ENCODE data around the gene SIRPA.

The SIRPA gene

GRCh38 chr20:1952737-1953530, 57.7 kb downstream of the SIRPA start:
- no peak for DNase-seq

GRCh38 chr20:1953621-1954020, 58.4 kb downstream of the SIRPA start:
- DNase-seq, result no peak

DNA sequence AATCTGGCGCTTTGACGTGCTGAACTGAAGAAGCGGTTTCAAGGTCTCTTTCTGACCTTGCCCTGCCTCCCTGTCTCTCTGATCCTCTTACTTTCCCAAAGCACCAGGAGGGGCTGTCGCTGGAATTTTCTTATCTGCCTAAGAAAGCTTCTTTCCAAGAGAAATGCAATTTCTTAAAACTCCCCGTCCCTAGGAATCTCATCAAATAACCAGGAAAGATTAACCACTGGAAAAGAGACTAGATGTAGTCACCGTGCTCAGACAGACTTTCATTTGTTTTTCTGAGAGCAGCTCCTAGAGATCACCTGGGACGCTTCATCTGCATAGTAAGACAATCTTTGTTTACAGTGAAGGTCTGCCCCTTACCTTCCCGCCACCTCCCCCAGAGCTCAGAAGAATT, 60.0 kb downstream of the SIRPA start:
- no peak for DNase-seq

DNA sequence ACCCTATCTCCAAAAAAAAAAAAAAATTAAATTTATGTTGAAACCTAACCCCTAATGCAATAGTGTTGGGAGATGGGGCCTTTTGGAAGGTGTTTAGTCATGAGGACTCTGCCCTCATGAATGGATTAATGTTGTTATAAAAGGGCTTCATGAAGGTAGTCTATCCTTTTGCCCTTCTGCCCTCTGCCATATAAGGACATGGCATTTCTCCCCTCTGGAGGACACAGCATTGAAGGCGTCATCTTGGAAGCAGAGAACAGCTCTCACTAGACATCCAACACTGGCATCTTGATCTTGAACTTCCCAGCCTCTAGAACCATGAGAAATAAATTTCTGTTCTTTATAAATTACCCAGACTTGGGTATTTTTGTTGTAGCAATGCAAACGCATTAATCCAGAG, 63.2 kb downstream of the SIRPA start:
- DNase-seq, result no peak

GRCh38 chr20:1959156-1959555, 63.9 kb downstream of the SIRPA start:
- no peak for DNase-seq

DNA sequence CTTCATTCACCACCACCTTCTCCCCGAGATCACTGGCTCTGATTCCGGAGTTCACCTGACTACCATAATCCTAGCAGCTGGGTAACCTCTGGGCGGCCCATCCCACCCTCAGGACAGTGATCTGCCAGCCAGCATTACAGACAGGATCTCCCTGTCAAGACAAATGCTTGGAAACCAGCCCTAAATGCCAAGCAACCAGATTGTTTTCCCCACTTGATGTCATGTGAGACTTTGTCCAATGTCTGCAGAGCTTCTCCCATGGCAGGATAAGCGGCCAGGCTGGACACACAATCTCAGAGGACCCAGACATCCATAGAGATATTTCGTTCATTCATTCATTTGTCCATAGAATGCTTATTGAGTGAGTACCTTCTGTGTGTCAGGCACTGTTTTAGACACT, 66.2 kb downstream of the SIRPA start:
- DNase-seq, result no peak

GRCh38 chr20:1964061-1964460, 68.9 kb downstream of the SIRPA start:
- no peak for DNase-seq

DNA sequence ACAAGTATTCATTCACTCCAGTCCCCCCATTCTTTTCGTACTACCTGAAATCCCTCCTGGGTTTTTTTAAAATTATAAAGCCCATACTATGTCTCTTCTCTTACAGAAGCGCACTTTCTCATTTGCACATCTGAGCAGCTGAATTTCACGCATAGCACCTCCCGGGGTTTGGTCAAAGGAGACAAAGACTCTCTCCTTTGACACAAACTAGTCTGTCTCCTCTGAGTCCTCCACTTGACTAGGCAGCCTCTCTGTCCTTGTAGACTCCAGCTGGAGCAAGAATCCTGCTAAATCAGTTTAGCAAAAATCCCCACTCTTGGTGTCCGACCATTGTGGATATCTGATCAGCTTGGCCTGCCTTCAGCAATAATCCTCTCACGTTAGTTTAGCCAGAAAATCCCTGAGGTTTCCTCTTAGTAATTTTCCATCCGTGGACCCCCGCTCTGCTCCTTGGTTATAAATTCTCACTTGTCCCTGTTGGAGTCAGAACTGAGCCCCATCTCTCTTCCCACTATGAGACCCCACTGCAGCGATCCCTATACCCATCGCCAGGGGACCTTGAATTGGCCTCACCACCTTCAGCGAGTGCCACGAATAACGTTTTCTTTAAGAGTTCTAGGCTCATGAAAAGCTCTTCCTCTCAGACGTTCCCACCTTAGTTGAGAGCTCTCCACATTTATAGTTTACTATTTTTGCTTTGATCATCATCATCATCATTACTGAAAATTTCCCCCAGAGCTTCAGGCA, 69.6 kb downstream of the SIRPA start:
- no peak for DNase-seq

- peak; percentile 51 to 87 for DNase-seq
Measured at GRCh38 chr20:1965520-1966351, 70.5 kb downstream of the SIRPA start.

- DNase-seq, result peak in 1 of 2 experiments; percentile 26
Measured at GRCh38 chr20:1968964-1969363, 73.8 kb downstream of the SIRPA start.

GRCh38 chr20:1971893-1972586, 76.8 kb downstream of the SIRPA start:
- DNase-seq, result no peak

- DNase-seq, result no peak
Measured at GRCh38 chr20:1973601-1974440, 78.6 kb downstream of the SIRPA start.

GRCh38 chr20:1975291-1975690, 80.1 kb downstream of the SIRPA start:
- DNase-seq, result no peak

GRCh38 chr20:1979106-1979778, 84.0 kb downstream of the SIRPA start:
- DNase-seq, result peak; percentile 58 to 90

DNA sequence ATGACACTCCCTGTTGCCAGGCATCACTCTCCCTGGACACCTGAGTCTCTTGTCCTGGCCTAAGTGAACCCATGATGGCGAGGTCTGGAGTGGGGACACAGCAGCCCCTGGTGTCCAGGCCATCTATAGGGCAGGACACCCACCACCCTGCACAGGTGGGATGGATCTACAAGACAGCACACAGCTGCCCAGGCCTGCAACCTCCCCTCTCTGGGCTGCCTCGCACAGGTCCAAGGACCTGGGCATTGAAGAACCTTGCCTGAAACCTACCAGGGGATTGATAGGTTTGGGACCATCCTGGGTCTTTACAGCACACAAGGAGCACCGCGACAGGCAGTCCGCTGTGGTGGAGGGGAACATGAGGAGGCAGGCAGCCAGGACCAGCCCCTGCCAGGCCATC, 87.5 kb downstream of the SIRPA start:
- DNase-seq, result no peak

DNA sequence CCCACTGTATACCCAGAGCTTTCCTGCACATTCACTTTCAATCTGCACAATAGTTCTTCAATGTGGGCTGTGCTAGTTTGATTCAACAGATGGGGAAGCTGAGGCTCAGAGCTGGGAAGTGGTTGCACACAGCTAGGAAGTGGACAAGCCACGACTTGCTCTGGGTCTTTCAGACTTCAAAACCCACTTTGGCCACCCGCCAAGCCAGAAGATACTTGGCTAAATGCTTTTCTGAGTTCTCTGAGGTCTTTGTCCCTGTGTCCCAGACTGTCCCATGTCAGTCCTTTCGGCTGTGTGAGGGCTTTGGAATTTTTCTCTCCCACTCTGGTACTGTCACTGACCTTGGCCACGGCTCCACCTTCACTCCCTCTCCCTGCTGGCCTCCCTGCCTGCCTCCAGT, 88.1 kb downstream of the SIRPA start:
- DNase-seq, result peak in 1 of 2 experiments; percentile 44

GRCh38 chr20:1987826-1988225, 92.6 kb downstream of the SIRPA start:
- peak in 1 of 2 experiments; percentile 44 for DNase-seq
